ENCODE data around the gene PHRF1. TPM values are rescaled to one million over a fixed set of nuclear protein-coding genes. Genes with fewer than 3 reads are reported as not detected.

The PHRF1 gene
- polyA plus RNA-seq, 4 donors = 18.3 to 33.3 (median 26.8) TPM

DNA sequence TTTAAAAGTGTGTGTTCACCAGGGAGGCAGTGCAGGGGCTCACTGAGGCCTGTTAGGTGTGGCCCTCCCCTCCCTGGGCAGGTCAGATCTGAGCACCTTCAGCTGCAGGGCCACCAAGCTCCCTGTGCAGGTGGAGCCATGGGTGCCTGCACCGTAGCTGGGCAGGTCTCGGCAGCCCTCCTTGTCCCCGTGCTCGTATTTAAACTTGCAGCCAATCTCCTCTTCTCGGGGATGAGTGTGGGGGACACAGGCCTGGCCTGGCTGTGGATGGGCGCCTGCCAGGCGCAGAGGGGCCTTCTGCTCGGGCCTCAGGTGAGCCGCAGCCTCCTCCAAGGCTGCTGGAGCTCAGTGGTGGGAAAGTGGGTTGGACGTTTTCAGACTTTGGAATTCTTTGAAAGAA lies 19.1 kb downstream of the PHRF1 start:
- DNase-seq (ENCODE audit: low read depth in 4 of 4, low spot score in 2 of 4) = no peak

DNA sequence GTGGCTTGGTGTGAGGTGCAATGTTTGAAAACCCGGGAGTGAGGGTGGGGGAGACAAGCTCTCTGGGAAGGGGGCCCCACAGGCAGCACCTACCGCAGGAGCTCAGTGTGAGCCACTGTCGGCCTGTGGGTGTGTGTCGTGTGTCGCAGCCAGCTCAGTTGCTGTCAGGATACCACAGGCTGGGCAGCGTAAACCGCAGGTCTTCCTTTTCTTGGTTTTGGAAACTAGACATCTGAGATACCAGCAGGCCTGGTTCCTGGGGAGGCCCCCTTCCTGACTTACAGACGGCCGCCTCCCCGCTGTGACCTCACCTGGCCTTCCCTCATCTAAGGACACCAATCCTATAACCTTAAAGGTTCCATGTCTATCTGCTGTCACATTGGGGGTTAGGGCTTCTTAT lies 20.1 kb downstream of the PHRF1 start:
- no peak for DNase-seq (ENCODE audit: low read depth in 4 of 4, low spot score in 2 of 4)

DNA sequence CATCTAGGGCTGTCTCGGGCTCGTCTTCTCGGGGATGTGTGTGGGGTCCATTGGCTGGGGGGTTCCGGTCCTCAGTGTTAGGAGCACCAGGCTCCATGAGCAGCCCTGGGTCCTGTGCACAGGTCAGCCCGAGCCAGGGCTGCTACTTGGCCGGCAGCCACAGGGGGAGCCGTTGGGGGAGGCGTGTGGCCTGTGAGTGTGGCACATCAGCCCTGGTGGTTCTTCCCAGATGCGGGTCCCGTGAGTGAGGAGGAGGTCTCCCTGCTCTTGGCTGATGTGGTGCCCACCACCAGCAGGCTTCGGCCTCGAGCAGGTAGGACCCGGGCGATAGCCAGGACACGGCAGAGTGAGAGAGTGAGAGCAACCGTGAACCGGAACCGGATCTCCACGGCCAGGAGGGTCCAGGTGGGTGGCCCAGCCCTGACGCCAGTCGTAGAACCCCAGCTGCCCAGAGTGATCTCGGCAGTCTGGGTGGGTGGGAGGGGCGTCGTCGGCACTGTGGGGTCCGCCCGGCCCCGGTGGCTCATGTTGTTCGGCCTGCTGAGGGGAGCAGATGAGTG lies 21.0 kb downstream of the PHRF1 start:
- no peak for DNase-seq (ENCODE audit: low read depth in 4 of 4, low spot score in 2 of 4)

DNA sequence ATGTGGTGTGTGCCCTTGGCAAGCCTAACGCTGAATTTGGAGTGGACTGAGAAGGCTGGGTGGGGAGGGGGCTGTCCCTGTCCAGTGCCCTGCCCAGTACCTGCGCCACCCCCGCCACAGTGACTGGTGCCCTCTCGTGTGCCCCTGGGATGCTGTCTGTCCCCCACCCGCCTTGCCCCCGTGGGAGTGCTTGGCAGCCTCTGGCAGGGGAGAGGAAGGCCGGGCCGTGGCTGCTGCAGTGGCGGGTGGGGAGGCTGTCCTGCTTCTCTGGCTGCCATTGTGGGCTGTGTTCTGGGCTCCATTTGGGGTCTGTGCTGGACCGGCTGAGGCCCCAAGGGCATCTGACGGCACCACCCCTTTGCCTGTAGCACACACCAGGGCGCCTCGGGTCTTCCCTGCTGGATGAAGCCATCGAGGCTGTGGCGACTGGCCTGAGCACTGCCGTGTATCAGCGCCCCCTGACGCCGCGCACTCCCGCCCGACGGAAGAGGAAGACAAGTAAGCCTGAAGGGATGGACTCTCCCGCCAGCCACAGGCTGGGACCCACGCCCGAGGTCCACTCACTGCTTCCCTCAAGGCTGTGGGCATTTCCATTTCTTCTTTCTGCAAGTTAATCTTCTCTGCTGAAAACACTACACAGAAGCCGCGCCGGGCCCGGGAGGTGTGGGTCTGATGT lies 21.9 kb downstream of the PHRF1 start:
- no peak for DNase-seq (ENCODE audit: low read depth in 4 of 4, low spot score in 2 of 4)

DNA sequence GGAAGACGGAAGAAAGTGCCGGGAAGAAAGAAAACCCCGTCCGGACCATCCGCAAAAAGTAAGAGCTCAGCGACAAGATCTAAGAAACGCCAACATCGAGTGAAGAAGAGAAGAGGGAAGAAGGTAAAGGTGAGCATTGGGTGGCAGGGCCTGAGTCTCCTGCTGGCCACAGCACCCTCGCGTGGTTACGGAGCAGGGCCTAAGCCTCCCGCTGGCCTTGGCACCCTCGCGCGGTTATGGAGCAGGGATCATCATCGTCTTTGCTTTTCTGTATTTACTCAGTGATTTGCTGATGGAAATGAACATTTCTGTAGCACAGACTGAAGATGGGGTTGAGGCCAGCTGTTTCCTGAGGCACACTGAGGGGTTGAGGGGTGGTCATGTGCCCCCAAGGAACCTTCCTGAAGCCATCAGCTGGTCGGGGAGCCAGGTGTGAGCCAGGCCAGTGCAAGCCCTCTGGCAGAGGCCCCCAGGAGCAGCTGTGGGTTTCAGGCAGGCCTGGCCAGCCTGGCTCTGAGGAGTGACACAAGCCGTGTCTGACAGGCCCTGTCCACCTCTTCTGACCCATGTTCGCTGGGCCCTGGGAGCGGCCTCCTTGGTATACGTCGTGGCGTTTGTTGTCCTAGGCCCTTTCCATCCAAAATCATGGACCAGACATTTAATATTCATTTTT lies 25.4 kb downstream of the PHRF1 start:
- no peak for DNase-seq (ENCODE audit: low read depth in 4 of 4, low spot score in 2 of 4)

DNA sequence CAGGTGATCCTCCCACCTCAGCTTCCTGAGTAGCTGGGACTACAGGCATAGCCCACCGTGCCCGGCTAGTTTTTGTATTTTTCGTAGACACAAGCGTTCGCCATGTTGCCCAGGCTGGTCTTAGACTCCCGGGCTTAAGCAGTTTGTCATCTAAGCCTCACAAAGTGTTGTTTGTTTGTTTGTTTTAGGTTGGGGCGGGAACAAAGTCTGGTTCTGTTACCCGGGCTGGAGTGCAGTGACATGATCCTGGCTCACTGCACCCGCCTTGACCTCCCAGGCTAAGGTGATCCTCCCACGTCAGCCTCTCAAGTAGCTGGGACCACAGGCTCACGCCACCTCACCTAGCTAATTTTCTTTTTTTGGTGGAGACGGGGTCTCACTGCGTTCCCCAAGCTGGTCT lies 26.9 kb downstream of the PHRF1 start:
- DNase-seq (ENCODE audit: low read depth in 4 of 4, low spot score in 2 of 4) = no peak

DNA sequence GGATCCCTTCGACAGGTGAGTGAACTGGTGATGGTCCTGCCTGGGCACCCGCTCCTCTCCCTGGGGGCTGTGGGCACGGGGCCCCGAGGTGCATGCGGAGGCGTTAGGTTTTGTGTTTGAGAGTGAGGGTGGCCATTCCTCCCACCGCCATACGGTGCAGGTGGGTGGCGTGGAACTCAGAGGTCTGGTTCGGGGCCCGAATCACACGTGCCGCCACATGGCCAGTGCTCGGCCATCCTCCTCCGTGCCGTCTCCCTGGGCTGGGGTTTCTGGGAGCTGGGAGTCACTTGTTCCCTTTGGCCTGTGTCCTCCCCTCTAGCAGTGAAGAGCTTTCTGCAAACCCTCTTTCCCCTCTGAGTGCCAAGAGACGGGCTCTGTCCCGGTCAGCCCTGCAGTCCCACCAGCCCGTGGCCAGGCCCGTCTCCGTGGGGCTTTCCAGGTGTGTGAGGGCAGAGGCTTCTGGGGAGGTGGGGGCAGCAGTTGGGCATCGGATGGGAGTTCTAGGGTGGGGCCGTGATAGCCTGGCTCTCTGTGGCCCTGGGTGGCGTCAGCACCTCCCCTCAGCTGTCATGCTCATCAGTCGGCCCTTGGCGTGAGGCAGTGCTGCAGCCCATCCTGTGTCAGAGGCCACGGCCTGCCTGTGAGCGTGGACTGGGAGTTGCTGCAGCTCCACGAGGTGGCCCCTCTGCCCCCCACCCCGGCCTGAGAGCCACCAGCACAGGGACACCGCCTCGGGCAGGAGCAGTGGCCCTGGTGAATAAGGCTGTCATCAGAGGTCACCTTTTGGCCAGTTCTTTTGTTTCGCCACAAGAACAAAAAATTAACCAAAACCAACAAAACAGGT lies 29.2 kb downstream of the PHRF1 start:
- DNase-seq (ENCODE audit: low read depth in 4 of 4, low spot score in 2 of 4) = no peak

DNA sequence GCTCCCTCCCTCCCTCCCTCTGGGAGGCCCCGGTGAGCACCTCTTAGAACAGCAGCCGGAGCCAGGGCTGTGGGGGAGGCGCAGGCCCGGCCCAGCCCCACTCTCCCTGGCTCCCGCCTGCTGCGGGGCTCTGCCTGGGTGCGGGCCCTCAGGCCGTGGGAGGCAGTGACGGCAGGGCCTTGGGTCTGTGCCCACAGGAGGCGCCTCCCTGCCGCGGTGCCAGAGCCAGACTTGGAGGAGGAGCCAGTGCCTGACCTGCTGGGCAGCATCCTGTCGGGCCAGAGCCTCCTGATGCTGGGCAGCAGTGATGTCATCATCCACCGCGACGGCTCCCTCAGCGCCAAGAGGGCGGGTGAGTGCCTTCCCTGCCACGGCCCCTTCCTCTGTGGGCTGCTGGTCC lies 30.0 kb downstream of the PHRF1 start:
- no peak for DNase-seq (ENCODE audit: low read depth in 4 of 4, low spot score in 2 of 4)

DNA sequence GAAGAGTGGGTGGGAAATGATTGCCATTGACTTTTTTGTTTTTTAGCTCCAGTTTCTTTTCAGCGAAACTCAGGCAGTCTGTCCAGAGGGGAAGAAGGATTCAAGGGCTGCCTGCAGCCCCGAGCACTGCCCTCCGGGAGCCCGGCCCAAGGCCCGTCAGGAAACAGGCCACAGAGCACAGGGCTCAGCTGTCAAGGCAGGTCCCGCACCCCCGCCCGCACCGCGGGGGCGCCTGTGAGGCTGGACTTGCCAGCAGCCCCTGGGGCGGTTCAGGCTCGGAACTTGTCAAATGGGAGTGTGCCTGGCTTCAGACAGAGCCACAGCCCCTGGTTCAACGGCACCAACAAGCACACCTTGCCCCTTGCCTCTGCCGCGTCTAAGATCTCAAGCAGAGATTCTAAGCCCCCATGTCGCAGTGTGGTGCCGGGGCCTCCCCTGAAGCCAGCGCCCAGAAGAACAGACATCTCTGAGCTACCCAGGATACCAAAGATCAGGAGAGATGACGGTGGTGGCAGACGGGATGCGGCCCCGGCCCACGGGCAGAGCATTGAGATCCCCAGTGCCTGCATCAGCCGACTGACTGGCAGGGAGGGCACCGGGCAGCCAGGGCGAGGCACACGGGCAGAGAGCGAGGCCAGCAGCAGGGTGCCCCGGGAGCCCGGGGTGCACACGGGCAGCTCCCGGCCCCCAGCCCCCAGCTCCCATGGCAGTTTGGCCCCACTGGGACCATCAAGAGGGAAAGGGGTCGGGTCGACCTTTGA lies 30.9 kb downstream of the PHRF1 start:
- DNase-seq (ENCODE audit: low read depth in 4 of 4, low spot score in 2 of 4) = no peak

DNA sequence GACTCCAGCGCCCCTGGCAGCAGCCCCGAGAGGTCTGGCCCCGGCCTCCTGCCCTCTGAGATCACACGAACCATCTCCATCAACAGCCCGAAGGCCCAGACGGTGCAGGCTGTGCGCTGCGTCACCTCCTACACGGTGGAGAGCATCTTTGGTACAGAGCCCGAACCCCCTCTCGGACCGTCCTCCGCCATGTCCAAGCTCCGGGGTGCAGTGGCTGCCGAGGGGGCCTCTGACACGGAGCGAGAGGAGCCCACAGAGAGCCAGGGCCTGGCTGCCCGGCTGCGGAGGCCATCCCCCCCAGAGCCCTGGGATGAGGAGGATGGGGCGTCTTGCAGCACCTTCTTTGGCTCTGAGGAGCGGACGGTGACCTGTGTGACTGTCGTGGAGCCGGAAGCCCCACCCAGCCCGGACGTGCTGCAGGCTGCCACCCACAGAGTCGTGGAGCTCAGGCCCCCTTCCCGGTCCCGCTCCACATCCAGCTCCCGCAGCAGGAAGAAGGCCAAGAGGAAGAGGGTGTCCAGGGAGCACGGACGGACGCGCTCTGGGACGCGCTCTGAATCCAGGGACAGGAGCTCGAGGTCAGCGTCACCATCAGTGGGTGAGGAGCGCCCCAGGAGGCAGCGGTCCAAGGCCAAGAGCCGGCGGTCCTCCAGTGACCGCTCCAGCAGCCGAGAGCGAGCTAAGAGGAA lies 31.8 kb downstream of the PHRF1 start:
- DNase-seq (ENCODE audit: low read depth in 4 of 4, low spot score in 2 of 4) = no peak

DNA sequence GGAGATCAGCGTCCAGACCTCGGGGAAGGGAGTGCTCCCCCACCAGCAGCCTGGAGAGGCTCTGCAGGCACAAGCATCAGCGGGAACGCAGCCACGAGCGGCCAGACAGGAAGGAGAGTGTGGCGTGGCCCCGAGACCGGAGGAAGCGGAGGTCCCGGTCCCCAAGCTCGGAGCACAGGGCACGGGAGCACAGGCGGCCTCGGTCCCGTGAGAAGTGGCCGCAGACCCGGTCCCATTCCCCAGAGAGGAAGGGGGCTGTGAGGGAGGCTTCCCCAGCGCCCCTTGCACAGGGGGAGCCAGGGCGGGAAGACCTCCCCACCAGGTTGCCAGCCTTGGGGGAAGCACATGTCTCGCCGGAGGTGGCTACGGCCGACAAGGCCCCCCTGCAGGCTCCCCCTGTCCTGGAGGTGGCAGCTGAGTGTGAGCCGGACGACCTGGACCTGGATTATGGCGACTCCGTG lies 32.6 kb downstream of the PHRF1 start:
- no peak for DNase-seq (ENCODE audit: low read depth in 4 of 4, low spot score in 2 of 4)

DNA sequence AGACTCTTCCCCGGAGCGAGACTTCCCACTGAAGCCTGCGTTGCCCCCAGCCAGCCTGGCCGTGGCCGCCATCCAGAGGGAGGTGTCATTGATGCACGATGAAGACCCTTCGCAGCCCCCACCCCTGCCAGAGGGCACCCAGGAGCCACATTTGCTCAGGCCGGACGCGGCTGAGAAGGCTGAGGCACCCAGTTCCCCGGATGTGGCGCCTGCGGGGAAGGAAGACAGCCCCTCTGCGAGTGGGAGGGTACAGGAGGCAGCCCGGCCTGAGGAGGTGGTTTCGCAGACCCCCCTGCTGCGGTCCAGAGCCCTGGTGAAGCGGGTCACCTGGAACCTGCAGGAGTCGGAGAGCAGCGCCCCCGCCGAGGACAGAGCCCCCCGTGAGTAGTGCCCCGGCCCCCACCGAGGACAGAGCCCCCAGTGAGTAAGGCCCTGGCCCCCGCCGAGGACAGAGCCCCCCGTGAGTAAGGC lies 33.1 kb downstream of the PHRF1 start:
- DNase-seq (ENCODE audit: low read depth in 4 of 4, low spot score in 2 of 4) = no peak

DNA sequence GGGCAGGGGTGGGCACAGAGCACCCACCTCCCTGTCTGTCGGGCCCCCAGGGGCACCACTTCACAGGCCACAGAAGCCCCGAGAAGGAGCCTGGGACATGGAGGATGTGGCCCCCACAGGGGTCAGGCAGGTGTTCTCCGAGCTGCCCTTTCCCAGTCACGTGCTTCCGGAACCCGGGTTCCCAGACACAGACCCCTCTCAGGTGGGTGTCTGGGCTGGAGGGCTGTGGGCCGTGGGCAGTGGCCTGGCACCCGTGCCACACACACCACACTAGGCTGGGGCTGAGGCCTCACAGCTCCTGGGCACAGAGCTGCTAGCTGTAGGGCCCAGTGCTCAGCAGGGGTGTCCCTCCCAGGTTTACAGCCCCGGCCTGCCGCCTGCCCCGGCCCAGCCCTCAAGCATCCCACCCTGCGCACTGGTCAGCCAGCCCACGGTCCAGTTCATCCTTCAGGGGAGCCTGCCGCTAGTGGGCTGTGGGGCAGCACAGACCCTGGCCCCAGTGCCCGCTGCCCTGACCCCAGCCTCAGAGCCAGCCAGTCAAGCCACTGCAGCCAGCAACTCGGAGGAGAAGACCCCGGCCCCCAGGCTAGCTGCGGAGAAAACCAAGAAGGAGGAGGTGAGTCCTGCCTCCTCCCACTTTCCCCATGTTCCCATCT lies 34.0 kb downstream of the PHRF1 start:
- DNase-seq (ENCODE audit: low read depth in 4 of 4, low spot score in 2 of 4) = no peak

DNA sequence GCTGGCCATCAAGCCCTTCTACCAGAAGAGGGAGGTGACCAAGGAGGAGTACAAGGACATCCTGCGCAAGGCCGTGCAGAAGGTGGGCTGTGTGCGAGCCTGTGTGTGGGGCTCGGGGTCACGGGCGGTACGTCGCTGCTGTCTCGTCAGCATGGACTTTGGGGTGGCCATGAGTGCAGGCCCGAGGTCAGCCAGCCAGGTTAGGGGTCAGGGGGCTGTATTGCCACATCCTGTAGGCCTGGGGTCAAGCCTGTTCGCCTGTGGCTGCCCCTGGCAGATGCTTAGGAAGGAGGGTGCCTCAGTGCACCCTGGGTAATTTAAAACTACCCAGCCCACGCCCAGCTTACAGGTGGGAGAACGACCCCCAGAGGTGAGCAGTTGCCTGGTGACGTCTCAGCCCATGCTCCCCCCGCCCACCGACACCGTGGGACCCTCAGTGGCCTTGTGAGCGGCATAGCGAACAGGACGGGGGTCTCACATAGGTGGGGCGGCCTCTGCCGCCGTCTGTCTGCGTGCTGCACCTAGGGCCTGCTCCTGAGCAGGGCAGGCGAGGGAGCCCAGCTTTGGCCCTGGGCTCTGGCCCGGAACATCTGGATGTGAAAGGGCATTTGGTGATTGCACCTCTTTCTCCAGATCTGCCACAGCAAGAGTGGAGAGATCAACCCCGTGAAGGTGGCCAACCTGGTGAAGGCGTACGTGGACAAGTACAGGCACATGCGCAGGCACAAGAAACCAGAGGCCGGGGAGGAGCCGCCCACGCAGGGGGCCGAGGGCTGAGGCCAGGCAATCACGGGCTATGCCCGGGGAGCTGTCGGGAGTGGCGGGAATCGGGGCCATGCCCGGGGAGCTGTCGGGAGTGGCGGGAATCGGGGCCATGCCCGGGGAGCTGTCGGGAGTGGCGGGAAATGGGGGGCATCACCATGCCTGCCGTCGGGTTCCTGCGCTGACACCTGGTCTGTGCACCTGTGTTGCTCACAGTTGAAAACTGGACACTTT lies 35.0 kb downstream of the PHRF1 start:
- no peak for DNase-seq (ENCODE audit: low read depth in 4 of 4, low spot score in 2 of 4)

DNA sequence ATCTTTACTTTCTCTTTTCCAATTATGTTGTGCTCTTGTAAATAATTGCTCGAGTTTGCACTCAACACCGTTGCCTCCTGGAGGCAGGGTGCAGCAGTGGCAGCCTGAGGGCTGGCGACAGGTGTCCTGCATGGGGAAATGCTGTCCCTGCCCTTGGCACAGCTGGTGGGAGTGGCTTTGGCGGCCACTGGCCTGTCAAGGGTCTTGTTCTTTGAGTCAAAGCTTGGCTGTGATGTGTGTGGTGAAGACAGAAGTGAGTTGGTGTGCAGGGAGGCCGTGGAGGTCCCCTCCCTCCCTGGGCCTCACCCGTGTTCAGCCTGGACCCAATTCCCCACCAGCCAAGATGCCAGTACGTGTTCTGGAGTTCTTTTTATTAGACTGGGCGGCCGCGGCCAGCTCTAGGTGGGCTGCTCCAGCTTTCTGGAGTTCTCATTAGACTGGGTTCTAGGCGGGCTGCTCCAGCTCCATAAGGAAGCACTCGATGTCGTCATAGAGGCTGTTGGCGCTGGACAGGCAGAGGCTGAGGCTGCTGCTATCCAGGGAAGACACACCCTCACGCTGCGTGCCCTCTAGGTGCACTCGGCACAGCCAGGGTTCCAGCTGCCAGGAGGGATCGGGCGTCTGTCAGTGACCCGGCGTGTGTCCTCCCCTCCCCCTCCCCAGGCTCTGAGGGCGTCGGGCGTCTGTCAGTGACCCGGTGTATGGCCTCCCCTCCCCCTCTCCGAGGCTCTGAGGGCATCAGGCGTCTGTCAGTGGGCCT lies 36.1 kb downstream of the PHRF1 start:
- no peak for DNase-seq (ENCODE audit: low read depth in 4 of 4, low spot score in 2 of 4)

DNA sequence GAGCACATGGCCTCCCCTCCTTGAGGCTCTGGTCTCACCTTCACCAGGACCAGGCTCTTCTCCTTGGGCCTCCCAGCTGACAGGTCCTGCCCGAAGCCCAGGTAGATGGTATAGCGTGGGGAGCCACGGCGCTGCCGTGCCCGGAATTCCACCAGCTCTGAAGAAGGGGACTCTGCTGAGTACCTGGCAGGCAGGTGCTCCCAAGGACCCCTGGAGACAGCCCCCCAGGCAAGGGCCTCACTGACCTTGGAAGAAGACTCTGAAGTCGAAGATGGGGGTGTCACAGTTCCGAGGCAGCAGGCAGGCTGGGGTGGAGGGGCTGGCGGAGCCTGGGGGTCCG lies 36.7 kb downstream of the PHRF1 start:
- DNase-seq (ENCODE audit: low read depth in 4 of 4, low spot score in 2 of 4) = no peak

DNA sequence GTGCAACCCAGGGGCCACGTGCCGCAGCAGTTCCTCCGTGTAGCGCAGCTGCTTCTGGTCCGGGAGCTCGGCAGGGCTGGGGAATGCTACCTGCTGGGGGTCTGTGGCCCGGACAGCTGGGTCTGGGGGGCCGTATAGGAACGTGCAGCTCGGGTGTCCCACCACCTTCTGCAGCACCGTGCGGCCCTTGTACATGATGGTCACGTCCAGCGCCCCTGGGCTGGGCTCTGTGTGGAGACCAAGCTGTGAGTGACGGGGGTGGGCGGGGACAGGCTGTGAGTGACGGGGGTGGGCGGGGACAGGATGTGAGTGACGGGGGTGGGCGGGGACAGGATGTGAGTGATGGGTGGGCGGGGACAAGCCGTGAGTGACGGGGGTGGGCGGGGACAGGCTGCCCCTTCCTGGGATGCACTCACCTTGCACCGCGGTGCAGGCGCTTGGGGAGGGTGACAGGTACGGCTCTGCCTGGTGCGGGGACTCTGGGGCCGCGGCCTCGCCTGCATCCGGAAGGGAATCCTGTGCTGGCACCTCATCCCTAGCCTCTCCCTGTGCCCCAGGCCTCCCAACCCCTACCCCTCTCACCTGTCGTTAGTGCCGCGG lies 37.2 kb downstream of the PHRF1 start:
- DNase-seq (ENCODE audit: low read depth in 4 of 4, low spot score in 2 of 4) = no peak
